DMS114 treated with DMSO at 0.1 percent for 48 hours (cell line): ENCODE measurements around the gene SLC24A3.
A peak's percentile ranks its signal among the peaks of the same experiment; 100 is the strongest.

ENCODE experiments used
- DNase-seq: peaks from one replicate; lab custom pipeline; 2025; ENCODE audit not compliant: unreplicated experiment; lab: John Stamatoyannopoulos, UW

Gene SLC24A3

DNA sequence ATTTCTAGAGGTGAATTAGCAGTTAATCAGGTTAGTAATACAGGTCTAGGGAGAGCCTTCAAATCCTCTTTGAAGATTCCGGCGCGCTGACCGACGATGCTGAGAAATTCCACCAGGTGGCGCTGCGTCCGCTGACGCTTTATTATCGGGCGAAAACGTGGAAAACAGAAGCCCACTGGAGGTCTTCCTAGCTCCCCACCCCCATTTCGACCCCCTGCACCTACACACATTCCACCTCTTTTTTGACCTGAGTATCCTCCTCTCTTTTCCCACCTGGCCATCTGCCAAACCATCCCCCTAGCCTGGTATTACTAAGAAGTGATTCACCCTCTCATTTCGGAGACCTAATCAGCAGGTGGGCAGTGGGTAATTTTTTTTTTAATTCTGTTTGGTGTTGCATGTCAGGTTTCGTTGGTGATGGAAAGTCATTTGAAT is 480.3 kb downstream of the SLC24A3 start:
- DNase-seq, result peak; percentile 11

DNA sequence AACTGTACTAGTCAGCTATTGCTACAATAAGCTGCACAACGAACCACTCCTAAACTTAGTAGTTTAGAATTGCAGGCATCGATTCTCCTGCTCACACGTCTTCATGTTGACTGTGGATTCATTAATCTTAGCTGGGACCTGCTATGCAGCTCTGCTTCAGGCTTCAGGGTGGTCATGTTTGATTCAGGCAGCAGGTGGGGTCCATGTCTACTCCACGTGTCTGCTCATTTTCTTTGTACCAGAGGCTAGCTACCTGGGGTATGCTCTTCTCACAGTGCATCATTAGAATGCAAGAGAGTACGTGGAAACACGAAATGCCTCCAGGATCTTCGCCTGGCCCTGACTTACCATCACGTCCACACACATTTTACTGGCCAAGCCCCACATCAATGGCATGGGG is 481.1 kb downstream of the SLC24A3 start:
- DNase-seq, result no peak

DNA sequence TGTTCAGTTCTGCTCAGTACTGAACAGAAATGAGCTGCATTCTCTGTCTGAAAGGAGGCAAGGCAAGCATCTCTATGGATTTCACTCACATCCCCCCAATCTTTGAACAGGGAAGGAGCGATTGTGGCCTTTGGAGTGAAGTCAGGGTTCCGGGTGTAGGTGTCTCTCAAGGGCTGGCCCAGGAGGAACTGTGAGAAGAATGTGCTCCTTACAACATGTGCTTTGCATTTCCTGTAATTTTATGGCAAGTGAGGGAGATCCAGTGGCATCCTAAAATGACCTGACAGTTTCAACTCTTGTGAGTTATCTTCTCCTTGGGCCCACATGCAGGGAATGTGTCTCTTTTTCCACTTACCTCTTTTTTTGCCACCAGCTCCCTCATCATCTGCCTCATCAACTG is 482.6 kb downstream of the SLC24A3 start:
- DNase-seq, result no peak

DNA sequence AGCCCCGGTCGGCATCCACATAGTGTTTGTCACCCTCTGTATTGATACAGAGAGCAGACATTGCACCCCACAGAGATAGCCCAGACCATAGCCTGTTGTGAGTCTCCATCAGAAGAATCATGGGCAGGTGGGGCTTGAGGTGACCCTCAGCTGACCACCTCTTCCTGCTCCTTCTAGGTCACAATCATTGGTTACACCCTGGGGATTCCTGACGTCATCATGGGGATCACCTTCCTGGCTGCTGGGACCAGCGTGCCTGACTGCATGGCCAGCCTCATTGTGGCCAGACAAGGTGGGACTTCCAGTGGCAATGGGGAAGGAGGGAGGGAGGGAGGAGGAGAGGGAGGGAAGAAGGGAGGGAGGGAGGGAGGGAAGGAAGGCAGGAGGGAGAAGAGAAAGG is 484.2 kb downstream of the SLC24A3 start:
- DNase-seq, result no peak

DNA sequence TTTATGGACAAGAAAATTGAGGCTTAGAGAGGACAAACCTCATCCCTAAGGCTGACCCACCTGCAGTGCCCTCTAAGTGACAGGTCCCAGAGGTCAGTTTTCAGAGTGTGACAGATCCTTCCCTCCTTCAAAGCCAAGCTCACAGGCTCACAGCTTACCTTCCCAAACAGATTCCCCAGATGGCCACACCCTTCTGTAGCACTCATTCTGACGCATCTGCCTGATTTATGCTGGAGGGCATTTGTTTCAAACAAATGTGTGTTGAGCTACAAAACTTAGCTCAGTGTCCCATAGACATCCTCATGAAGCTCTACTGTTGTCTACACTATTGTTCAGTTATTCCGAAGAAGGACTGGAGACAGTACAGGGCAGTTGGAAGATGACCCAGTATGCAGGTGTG is 485.0 kb downstream of the SLC24A3 start:
- no peak for DNase-seq

DNA sequence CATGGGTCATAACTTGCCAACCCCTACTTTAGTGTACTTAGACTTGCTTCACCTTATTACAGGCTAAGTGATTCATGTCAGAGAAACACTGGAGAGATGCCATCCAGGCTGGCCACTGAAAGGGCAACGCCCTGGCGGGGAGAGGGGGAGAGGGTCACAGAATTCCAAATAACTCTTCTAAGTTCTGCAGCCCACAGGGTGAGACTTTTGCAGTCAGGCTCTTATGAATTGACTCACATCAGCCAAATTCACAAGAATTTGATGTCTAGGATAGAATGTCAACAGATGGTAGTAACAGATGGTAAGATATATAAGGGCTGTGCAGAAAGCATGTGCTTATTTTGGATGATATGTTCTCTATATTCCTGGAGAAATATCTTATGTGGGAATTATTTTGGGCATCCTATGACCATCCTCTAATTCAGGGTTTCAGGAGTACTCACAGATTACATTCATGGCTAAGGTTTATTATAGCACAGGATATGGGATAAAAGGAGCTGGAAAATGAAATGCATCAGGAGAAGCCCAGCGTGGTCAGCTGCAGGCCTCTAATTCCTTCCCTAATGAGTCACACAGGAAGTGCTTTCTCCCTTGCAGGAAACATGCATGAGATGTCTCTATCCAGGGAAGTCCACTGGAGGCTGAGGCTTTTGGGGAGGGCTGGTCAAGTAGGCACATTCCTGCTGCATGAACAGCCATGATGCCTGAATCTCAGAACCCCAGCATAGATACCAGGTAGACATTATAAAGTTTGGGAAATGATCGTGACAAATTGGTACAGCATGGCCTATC is 486.9 kb downstream of the SLC24A3 start:
- DNase-seq, result no peak

DNA sequence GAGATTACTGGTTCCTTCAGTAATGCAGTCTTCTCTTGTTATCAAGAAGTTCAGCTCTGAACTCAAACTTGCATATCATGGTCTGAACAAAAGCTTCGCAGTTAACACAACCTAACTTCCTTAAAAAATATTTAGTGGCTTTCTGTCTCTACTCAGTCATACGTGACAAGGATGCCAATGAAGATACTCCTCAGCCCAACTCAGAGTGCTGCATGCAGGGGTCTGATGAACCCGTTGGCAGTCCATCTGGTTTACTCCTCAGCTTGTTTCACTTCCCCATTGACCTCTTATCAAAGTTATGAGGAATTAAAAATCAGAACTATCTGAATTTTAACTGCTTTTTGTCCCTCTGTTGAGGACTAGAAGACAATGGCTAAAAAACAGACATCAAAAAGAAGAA is 489.0 kb downstream of the SLC24A3 start:
- DNase-seq, result no peak

DNA sequence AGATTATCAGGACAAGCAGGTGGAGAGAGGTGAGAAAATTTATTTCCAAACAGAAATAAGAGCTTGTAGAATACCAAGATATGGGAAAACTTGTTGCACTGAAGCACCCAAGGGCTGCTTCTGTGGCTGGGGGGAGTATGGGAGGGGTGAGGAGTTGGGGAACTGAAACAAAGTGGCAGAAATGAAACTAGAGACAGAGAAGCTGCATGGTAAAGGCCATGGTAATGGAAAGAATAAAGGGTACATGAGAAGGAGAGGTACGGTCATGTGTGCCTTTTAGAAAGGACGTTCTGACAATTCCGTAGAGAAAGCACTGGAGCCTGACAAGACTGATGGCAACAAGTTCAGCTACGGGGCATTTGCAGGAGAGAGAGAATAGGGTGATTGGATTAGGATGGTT is 494.0 kb downstream of the SLC24A3 start:
- no peak for DNase-seq

DNA sequence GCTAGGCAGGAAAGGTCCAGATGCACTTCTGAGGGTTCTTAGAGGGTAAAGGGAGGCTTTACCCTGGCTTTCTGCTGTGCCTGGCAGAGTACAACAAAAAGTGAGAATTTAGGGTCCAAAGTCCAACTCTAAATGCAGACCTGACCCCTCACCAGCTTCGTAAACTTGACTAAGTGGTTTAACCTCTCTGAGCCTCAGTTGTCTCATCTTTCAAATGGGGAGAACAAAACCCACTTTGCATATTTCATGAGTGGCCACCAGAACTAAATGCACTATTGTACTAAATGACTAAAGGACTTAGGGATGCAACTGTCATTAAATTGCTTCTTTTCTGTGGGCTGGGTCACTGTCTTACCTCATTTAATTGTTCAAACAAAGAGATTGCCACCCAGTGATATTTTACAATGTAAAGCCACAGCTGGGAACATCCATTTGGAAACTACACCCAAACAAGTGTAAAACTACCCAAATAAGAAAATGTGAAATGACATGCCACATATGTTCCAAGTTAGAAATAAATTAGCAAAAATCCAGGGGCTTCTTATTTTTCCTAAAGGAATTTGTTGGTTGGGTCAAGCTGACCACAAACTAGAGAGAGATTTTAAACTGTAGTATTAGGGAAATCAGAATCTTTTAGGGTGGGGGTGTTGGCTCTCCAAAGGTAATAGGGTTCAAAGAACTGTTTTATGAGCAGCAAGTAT is 497.3 kb downstream of the SLC24A3 start:
- DNase-seq, result no peak

DNA sequence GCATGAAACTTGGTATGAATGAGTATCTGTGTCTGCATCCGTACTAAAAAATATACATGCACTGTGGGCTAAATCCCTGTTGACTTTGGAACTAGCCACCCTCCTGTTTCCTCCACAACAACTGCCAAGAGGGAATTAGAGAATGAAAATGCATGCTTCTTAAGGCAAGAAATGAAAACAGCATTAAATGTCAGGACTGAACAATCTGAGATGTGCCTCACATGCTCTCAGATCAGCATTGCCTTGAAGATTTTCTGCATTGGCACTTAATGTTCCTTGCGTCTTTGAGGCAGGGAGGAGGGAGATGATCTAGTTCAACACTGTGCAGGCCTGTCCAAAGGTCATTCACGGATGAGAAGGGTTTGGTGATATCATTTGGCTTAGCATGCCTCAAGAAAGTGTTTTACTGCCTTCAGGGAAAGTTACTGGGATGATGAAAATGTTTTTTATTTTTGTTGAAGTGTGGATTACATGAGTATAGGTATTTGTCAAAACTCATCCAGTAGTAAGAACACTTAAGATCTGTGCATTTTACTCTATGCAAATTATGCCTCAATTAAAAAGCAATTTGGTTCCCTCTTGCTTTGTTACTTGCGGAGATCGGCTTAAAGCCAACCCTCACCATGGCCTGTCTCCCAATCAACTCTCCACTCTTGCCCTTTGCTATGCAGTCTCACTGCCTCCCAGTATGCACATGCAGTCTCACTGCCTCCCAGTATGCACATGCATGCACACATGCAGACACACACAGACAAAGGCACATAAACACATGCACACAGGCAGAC is 498.1 kb downstream of the SLC24A3 start:
- DNase-seq, result no peak

DNA sequence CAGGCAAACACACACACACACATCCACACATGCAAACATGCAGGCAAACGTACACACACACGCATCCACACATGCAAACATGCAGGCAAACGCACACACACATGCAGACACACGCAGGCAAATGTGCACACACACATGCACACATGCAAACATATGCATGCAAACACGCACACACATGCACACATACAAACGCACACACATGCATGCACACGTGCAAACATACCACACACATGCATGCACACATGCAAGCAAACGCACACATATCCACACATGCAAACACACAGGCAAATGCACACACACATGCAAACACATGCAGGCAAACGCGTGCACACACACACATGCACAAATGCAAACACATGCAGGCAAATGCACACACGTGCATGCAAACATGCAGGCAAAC is 498.7 kb downstream of the SLC24A3 start:
- no peak for DNase-seq

DNA sequence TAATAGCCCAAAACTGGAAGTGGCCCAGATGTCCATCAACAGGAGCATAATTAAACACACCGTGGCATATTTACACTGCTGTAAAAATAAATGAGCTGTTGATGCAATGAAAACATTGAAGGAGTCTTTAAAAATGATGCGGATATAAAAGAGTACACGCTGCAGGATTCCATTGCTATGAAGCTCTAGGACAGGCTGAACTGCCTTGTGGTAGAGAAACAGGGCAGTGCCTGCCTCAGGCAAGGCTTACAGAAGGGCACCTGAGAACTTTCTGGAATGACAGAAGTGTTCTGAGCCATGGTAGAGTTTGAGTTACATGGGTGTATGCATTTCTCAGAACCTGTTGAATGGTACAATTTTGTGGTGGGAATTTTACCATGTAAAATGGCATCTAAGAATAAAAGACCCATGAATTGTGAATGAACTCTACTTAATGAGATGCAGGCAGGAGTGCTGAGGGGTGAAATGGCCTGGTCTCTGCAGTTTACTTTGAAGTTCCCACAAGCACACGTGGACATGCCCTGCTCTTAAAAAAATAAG is 500.3 kb downstream of the SLC24A3 start:
- no peak for DNase-seq

DNA sequence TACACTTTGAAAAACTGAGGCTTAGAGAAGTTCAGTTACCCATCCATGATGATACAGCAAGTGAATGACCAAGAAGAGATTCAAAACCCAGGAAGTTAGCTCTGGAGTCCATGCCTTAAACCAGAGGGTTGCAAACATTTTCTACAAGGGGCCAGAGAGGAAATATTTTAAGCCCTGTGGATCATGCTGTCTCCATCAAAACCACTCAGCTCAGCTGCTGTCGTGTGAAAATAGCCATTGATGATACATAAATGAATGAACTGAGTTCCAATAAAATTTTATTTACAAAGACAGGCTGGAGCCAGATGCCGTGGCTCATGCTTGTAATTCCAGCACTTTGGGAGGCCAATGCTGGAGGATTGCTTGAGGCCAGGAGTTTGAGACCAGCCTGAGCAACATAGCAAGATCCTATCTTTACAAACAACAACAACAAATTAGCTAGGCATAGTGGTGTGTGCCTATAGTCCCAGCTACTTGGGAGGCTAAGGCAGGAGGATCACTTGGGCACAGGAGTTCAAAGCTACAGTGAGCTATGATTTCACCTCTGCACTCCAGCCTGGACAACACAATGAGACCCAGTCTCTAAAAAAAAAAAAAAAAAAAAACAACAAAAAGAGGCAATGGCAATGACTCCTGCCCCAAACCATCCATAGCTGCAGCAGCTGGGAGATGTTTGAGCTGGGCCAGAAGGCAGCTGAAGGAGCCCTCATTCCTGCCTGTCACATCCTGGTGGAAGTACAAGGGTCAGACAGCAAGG is 501.6 kb downstream of the SLC24A3 start:
- DNase-seq, result no peak

DNA sequence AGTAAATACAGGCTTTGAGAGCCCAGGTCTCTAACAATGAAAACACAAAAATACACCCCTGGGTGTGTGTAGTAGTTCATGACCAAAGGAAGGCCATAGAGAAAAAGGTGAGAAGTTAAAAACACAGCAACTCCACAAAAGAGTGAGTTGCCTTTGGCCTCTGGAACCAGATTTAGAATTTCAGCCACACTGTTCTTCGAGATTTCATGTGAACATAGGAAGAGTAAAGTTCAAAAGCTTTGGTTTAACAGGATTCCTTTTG is 502.1 kb downstream of the SLC24A3 start:
- DNase-seq, result no peak

DNA sequence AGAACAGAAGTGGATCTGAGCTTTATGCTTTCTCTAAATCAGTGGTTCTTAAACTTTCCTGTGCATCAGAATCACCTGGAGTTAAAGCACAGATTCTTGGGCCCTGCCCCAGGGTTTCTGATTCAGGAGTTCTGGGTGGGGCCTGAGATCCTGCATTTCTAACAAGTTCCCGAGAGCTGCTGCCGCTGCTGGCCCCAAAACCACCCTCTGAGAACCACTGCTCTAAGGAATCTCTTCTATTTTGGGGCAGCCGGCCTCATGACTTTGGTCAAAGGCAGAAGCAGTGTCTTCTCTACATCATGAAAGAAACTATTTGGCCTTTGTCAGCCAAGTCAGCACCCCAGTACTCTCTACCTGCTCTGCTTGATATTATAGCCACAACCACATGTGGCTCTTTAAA is 503.5 kb downstream of the SLC24A3 start:
- no peak for DNase-seq

DNA sequence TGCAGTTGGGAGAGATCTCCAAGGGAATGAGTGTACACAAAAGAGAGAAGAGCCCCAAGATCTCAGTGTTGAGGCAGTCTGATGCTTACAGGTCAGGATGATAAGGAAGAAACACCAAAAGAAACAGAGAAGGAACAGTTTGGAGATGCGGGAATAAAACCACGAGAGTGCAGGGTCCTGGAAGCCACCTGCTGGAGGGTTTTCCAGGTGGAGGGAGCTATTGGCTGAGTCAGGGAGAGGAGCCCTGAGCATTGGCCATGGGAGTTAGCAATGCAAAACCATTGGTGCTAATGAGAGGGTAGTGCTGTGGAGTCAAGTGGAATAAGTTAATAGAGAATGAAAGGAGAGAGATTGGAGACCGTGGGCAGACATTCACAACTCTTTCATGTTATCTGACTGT is 506.4 kb downstream of the SLC24A3 start:
- DNase-seq, result no peak

DNA sequence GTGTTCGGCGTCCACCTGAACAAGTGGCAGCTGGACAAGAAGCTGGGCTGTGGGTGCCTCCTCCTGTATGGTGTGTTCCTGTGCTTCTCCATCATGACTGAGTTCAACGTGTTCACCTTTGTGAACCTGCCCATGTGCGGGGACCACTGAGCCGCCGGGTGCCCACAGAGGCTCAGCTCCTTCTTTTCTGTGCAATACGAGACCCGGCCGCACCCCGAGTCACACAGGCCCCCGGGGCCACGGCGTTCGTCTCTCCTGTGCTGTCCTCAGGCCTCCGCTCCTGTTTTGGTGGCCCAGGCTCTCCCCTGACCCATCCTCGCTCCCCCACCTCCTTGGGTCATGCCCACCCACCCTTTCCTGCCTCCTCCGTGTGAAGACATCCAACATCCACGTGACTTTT is 508.5 kb downstream of the SLC24A3 start:
- DNase-seq, result no peak

DNA sequence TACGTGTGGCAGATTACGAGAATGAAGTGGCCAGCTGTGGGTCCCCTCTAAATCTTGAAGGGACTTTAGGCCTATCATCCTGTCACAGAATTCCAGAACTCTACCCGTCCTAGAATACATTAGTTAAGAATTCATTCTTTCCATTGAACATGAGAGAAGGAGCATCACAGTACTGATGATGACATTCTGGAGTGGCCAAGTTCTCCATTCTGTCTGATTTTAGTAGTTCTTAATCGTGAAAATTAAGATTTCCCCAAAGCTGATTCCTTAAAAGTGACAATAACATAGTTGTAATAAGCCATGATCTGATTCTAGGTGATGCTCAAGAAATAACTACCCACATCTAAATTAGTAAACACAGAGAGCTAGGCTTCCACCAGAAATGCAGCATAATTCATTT is 510.6 kb downstream of the SLC24A3 start:
- DNase-seq, result no peak

DNA sequence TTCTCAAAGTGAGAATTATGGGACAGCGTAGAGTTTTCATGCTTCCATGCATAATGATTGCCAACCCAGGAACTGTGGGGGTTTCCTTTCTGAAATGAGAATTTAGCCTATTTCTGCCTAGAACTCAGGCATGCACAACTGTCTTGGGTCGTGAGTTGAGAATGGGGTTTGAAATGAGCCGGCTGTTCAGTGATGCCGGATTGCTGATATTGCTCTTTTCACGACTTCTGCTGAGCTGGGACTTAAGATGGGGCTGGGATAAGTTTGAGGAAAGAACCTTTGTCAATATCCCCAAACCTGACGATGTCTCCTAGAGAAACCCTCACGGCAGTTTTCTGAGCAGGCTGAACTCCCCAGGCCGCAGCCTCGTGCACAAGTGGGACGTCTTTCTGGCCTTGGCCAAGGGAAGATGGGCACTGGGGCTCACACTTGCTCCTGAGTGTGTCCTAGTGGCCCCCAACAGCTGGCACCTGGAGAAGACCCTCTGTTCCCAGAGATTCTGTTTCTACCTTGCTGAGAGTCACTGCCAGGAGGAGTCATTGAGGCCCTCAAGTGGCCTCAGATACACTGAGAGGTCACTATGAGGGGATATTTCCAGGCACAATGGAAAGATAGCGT is 511.5 kb downstream of the SLC24A3 start:
- no peak for DNase-seq

DNA sequence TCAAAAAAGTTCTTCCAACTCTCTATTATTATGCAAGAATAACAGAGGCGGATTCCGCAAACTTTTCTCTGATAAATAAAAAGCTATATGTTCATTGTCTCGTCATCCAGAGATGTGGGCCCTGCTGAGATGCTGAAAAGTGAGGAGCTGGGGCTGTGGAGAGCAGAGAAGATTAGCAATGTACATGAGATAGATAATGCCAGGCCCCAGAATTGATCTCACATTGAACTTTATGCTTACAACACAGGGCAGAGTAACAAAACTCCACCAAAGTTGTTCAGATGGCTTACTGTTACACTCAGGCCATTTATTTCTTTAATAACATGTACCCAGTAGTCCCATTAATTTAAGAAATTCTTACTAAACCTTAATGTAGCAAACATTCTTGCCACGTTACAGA is 512.9 kb downstream of the SLC24A3 start:
- no peak for DNase-seq
